Iris pigment epithelial cell (primary cell): ENCODE data around the gene GEMIN5.
A peak's percentile ranks its signal among the peaks of the same experiment; 100 is the strongest.

Source experiments
- DNase-seq: peaks from one replicate; pipeline ENCODE4 v3.0.0-alpha.2; 2011; ENCODE audit warnings: low read depth

GEMIN5 gene

GRCh38 chr5:154850255-154851062 is 87.6 kb downstream of the GEMIN5 start, which contains the start of gene FAXDC2:
TSS of gene FAXDC2 (minus strand) at chr5:154850603. CDS start at chr5:154838178, 12,425 bp downstream.
- peak; percentile 93 for DNase-seq

GRCh38 chr5:154849791-154850201 is 88.2 kb downstream of the GEMIN5 start:
- peak; percentile 77 for DNase-seq

GRCh38 chr5:154849264-154849785 is 88.7 kb downstream of the GEMIN5 start:
- no peak for DNase-seq

- no peak for DNase-seq
Measured at GRCh38 chr5:154844809-154845208, 93.2 kb downstream of the GEMIN5 start.

- no peak for DNase-seq
Measured at GRCh38 chr5:154842689-154843530, 95.1 kb downstream of the GEMIN5 start.

- no peak for DNase-seq
Measured at GRCh38 chr5:154841273-154841661, 96.7 kb downstream of the GEMIN5 start.

GRCh38 chr5:154840435-154841272 is 97.4 kb downstream of the GEMIN5 start:
- DNase-seq: no peak
